ENCODE measurements around the gene POMGNT1. TPM values are rescaled to one million over a fixed set of nuclear protein-coding genes. Genes with fewer than 3 reads are reported as not detected.

POMGNT1 gene
- total RNA-seq, 1 experiment from 2014 or later = 34.9 TPM

- peaks cover 7% of the 10 kb centered on the region; the same call in 1 of the 2 replicates for H3K4me1 ChIP-seq
- TF ChIP-seq CTCF (IDR thresholded peaks at IDR 0.05; ENCODE audit: insufficient read depth in 1 of 2, low read depth in 1 of 2, low read length in 1 of 2, severe bottlenecking in 1 of 2, unreplicated experiment in 1 of 2) = no peak
- no peak overlapping the region for H3K4me3 Mint-ChIP-seq (ENCODE audit: unreplicated experiment)
- DNase-seq = no peak
- H3K27me3 Mint-ChIP-seq (ENCODE audit: insufficient read depth, unreplicated experiment) = peaks cover 8% of the 10 kb centered on the region
- POLR2A ChIA-PET = no interaction called here
- H3K27ac Mint-ChIP-seq (ENCODE audit: unreplicated experiment) = no peak overlapping the region
- no peaks in the 10 kb centered on the region for H3K36me3 Mint-ChIP-seq (ENCODE audit: insufficient read depth, unreplicated experiment)
- no peak overlapping the region for H3K4me3 ChIP-seq (ENCODE audit: low read depth, low read length)
- H3K4me1 Mint-ChIP-seq (ENCODE audit: low read depth, unreplicated experiment) = peaks cover under 1% of the 10 kb centered on the region
- CTCF ChIA-PET = no interaction called here
- no peaks in the 10 kb centered on the region for H3K9me3 Mint-ChIP-seq (ENCODE audit: unreplicated experiment)
- no peaks in the 10 kb centered on the region for H3K9me3 ChIP-seq
- BruUV-seq (replicated peaks) = no TSS peak
- intact Hi-C loops (cut with micrococcal nuclease; ENCODE audit: unreplicated experiment) = no loop called here
- no peaks in the 10 kb centered on the region for H3K27me3 ChIP-seq (replicated peaks; ENCODE audit: control insufficient read depth, insufficient read depth, low read length)
- H3K36me3 ChIP-seq (ENCODE audit: control insufficient read depth, insufficient read depth, low read length) = no peaks in the 10 kb centered on the region
Measured at GRCh38 chr1:46166521-46167462, 31.4 kb downstream of the POMGNT1 start.

- Mint-ChIP-seq H3K4me1 (ENCODE audit: low read depth, unreplicated experiment) (no peaks in the 10 kb centered on the region), H3K4me3 (ENCODE audit: unreplicated experiment) (no peak overlapping the region), H3K9me3 (ENCODE audit: unreplicated experiment) (no peaks in the 10 kb centered on the region), H3K36me3 (ENCODE audit: insufficient read depth, unreplicated experiment) (no peaks in the 10 kb centered on the region), H3K27ac (ENCODE audit: unreplicated experiment) (no peak overlapping the region), H3K27me3 (ENCODE audit: insufficient read depth, unreplicated experiment) (peaks cover 8% of the 10 kb centered on the region)
- CTCF ChIA-PET = no interaction called here
- Histone ChIP-seq H3K27me3 (replicated peaks; ENCODE audit: control insufficient read depth, insufficient read depth, low read length) (no peaks in the 10 kb centered on the region), H3K36me3 (ENCODE audit: control insufficient read depth, insufficient read depth, low read length) (no peaks in the 10 kb centered on the region), H3K4me3 (ENCODE audit: low read depth, low read length) (no peak overlapping the region), H3K4me1 (no peaks in the 10 kb centered on the region), H3K9me3 (no peaks in the 10 kb centered on the region)
- intact Hi-C loops (cut with micrococcal nuclease; ENCODE audit: unreplicated experiment) = no loop called here
- no TSS peak for BruUV-seq (replicated peaks)
- DNase-seq = no peak
- POLR2A ChIA-PET = no interaction called here
- no peak for TF ChIP-seq CTCF (IDR thresholded peaks at IDR 0.05; ENCODE audit: insufficient read depth in 1 of 2, low read depth in 1 of 2, low read length in 1 of 2, severe bottlenecking in 1 of 2, unreplicated experiment in 1 of 2)
Measured at GRCh38 chr1:46160212-46160611, 38.0 kb downstream of the POMGNT1 start.

GRCh38 chr1:46159516-46159915, 38.7 kb downstream of the POMGNT1 start:
- H3K4me1 ChIP-seq = no peaks in the 10 kb centered on the region
- no peaks in the 10 kb centered on the region for H3K36me3 ChIP-seq (ENCODE audit: control insufficient read depth, insufficient read depth, low read length)
- no peak overlapping the region for H3K4me3 ChIP-seq (ENCODE audit: low read depth, low read length)
- POLR2A ChIA-PET = no interaction called here
- no peaks in the 10 kb centered on the region for H3K9me3 ChIP-seq
- H3K36me3 Mint-ChIP-seq (ENCODE audit: insufficient read depth, unreplicated experiment) = no peaks in the 10 kb centered on the region
- H3K4me1 Mint-ChIP-seq (ENCODE audit: low read depth, unreplicated experiment) = no peaks in the 10 kb centered on the region
- no peak overlapping the region for H3K4me3 Mint-ChIP-seq (ENCODE audit: unreplicated experiment)
- DNase-seq = no peak
- BruUV-seq (replicated peaks) = no TSS peak
- no peaks in the 10 kb centered on the region for H3K27me3 ChIP-seq (replicated peaks; ENCODE audit: control insufficient read depth, insufficient read depth, low read length)
- peaks cover 5% of the 10 kb centered on the region for H3K27me3 Mint-ChIP-seq (ENCODE audit: insufficient read depth, unreplicated experiment)
- CTCF ChIA-PET = no interaction called here
- TF ChIP-seq CTCF (IDR thresholded peaks at IDR 0.05; ENCODE audit: insufficient read depth in 1 of 2, low read depth in 1 of 2, low read length in 1 of 2, severe bottlenecking in 1 of 2, unreplicated experiment in 1 of 2) = no peak
- no peaks in the 10 kb centered on the region for H3K9me3 Mint-ChIP-seq (ENCODE audit: unreplicated experiment)
- intact Hi-C loops (cut with micrococcal nuclease; ENCODE audit: unreplicated experiment) = no loop called here
- no peak overlapping the region for H3K27ac Mint-ChIP-seq (ENCODE audit: unreplicated experiment)

All from Caco-2 (cell line).